Measurements from ENCODE around the gene FBN1.

The FBN1 gene

GRCh38 chr15:48564690-48565089 lies 80.8 kb downstream of the FBN1 start:
- H3K36me3 ChIP-seq (ENCODE audit: control insufficient read depth, insufficient read depth, low read length, severe bottlenecking): peaks cover 6% of the 10 kb centered on the region

GRCh38 chr15:48563934-48564333 lies 81.6 kb downstream of the FBN1 start:
- Histone ChIP-seq H3K27me3 (replicated peaks; ENCODE audit: control insufficient read depth, insufficient read depth, low read length) (no peaks in the 10 kb centered on the region), H3K4me1 (ENCODE audit: control insufficient read depth, insufficient read depth, low read length) (peaks cover 86% of the 10 kb centered on the region), H3K36me3 (ENCODE audit: control insufficient read depth, insufficient read depth, low read length, severe bottlenecking) (no peaks in the 10 kb centered on the region), H3K9ac (ENCODE audit: low read length) (no peak overlapping the region), H3K4me3 (ENCODE audit: low read length) (no peak overlapping the region), H3K9me3 (ENCODE audit: control insufficient read depth, low read length) (peaks cover 3% of the 10 kb centered on the region)
- peak; percentile 54 for DNase-seq (ENCODE audit: low read depth)

More at GRCh38 chr15:48564690-48565089, 80.8 kb downstream of the FBN1 start:
- Histone ChIP-seq H3K9me3 (ENCODE audit: control insufficient read depth, low read length) (peaks cover 3% of the 10 kb centered on the region), H3K27me3 (replicated peaks; ENCODE audit: control insufficient read depth, insufficient read depth, low read length) (no peaks in the 10 kb centered on the region), H3K4me1 (ENCODE audit: control insufficient read depth, insufficient read depth, low read length) (peaks cover 78% of the 10 kb centered on the region), H3K9ac (ENCODE audit: low read length) (peak overlapping the region; percentile 74), H3K4me3 (ENCODE audit: low read length) (no peak overlapping the region)
- DNase-seq (ENCODE audit: low read depth): no peak

- Histone ChIP-seq H3K4me1 (ENCODE audit: control insufficient read depth, insufficient read depth, low read length) (peaks cover 97% of the 10 kb centered on the region), H3K4me3 (ENCODE audit: low read length) (peak overlapping the region; percentile 43)
These were observed 85.0 kb downstream of the FBN1 start for GRCh38 chr15:48560321-48561051.

GRCh38 chr15:48559285-48559684 lies 86.2 kb downstream of the FBN1 start:
- H3K4me1 ChIP-seq (ENCODE audit: control insufficient read depth, insufficient read depth, low read length): peaks cover 97% of the 10 kb centered on the region
- peak overlapping the region; percentile 43 for H3K4me3 ChIP-seq (ENCODE audit: low read length)
- H3K9me3 ChIP-seq (ENCODE audit: control insufficient read depth, low read length): no peaks in the 10 kb centered on the region
- H3K36me3 ChIP-seq (ENCODE audit: control insufficient read depth, insufficient read depth, low read length, severe bottlenecking): peaks cover 22% of the 10 kb centered on the region
- H3K27me3 ChIP-seq (replicated peaks; ENCODE audit: control insufficient read depth, insufficient read depth, low read length): no peaks in the 10 kb centered on the region
- peak; percentile 94 for DNase-seq (ENCODE audit: low read depth)
- peak overlapping the region; percentile 68 for H3K9ac ChIP-seq (ENCODE audit: low read length)

More at GRCh38 chr15:48560321-48561051, 85.0 kb downstream of the FBN1 start:
- H3K9me3 ChIP-seq (ENCODE audit: control insufficient read depth, low read length): no peaks in the 10 kb centered on the region
- peak overlapping the region; percentile 69 for H3K9ac ChIP-seq (ENCODE audit: low read length)
- no peaks in the 10 kb centered on the region for H3K27me3 ChIP-seq (replicated peaks; ENCODE audit: control insufficient read depth, insufficient read depth, low read length)
- DNase-seq (ENCODE audit: low read depth): peak; percentile 71
- peaks cover 22% of the 10 kb centered on the region for H3K36me3 ChIP-seq (ENCODE audit: control insufficient read depth, insufficient read depth, low read length, severe bottlenecking)

- Histone ChIP-seq H3K27me3 (replicated peaks; ENCODE audit: control insufficient read depth, insufficient read depth, low read length) (no peaks in the 10 kb centered on the region), H3K9ac (ENCODE audit: low read length) (peak overlapping the region; percentile 10), H3K36me3 (ENCODE audit: control insufficient read depth, insufficient read depth, low read length, severe bottlenecking) (peaks cover 22% of the 10 kb centered on the region), H3K4me1 (ENCODE audit: control insufficient read depth, insufficient read depth, low read length) (peaks cover 98% of the 10 kb centered on the region), H3K4me3 (ENCODE audit: low read length) (peak overlapping the region; percentile 25), H3K9me3 (ENCODE audit: control insufficient read depth, low read length) (no peaks in the 10 kb centered on the region)
- no peak for DNase-seq (ENCODE audit: low read depth)
These were observed 87.3 kb downstream of the FBN1 start for GRCh38 chr15:48558226-48558625.

GRCh38 chr15:48557335-48557734 lies 88.2 kb downstream of the FBN1 start:
- peaks cover 100% of the 10 kb centered on the region for H3K4me1 ChIP-seq (ENCODE audit: control insufficient read depth, insufficient read depth, low read length)
- no peaks in the 10 kb centered on the region for H3K9me3 ChIP-seq (ENCODE audit: control insufficient read depth, low read length)
- no peak overlapping the region for H3K4me3 ChIP-seq (ENCODE audit: low read length)
- H3K9ac ChIP-seq (ENCODE audit: low read length): no peak overlapping the region
- H3K36me3 ChIP-seq (ENCODE audit: control insufficient read depth, insufficient read depth, low read length, severe bottlenecking): peaks cover 22% of the 10 kb centered on the region
- no peak for DNase-seq (ENCODE audit: low read depth)
- no peaks in the 10 kb centered on the region for H3K27me3 ChIP-seq (replicated peaks; ENCODE audit: control insufficient read depth, insufficient read depth, low read length)

- Histone ChIP-seq H3K9me3 (ENCODE audit: control insufficient read depth, low read length) (no peaks in the 10 kb centered on the region), H3K4me3 (ENCODE audit: low read length) (no peak overlapping the region), H3K27me3 (replicated peaks; ENCODE audit: control insufficient read depth, insufficient read depth, low read length) (no peaks in the 10 kb centered on the region), H3K4me1 (ENCODE audit: control insufficient read depth, insufficient read depth, low read length) (peaks cover 90% of the 10 kb centered on the region), H3K9ac (ENCODE audit: low read length) (no peak overlapping the region), H3K36me3 (ENCODE audit: control insufficient read depth, insufficient read depth, low read length, severe bottlenecking) (peaks cover 22% of the 10 kb centered on the region)
- DNase-seq (ENCODE audit: low read depth): no peak
These were observed 89.2 kb downstream of the FBN1 start for GRCh38 chr15:48556159-48556897.

GRCh38 chr15:48555241-48555881 lies 90.1 kb downstream of the FBN1 start:
- Histone ChIP-seq H3K9ac (ENCODE audit: low read length) (no peak overlapping the region), H3K4me1 (ENCODE audit: control insufficient read depth, insufficient read depth, low read length) (peaks cover 80% of the 10 kb centered on the region), H3K36me3 (ENCODE audit: control insufficient read depth, insufficient read depth, low read length, severe bottlenecking) (peaks cover 22% of the 10 kb centered on the region), H3K4me3 (ENCODE audit: low read length) (no peak overlapping the region), H3K9me3 (ENCODE audit: control insufficient read depth, low read length) (no peaks in the 10 kb centered on the region), H3K27me3 (replicated peaks; ENCODE audit: control insufficient read depth, insufficient read depth, low read length) (no peaks in the 10 kb centered on the region)
- peak; percentile 73 for DNase-seq (ENCODE audit: low read depth)

- H3K4me1 ChIP-seq (ENCODE audit: control insufficient read depth, insufficient read depth, low read length): peaks cover 71% of the 10 kb centered on the region
- no peaks in the 10 kb centered on the region for H3K9me3 ChIP-seq (ENCODE audit: control insufficient read depth, low read length)
- no peaks in the 10 kb centered on the region for H3K27me3 ChIP-seq (replicated peaks; ENCODE audit: control insufficient read depth, insufficient read depth, low read length)
- H3K4me3 ChIP-seq (ENCODE audit: low read length): peak overlapping the region; percentile 43
- peaks cover 22% of the 10 kb centered on the region for H3K36me3 ChIP-seq (ENCODE audit: control insufficient read depth, insufficient read depth, low read length, severe bottlenecking)
- peak overlapping the region; percentile 40 for H3K9ac ChIP-seq (ENCODE audit: low read length)
- DNase-seq (ENCODE audit: low read depth): peak; percentile 27
These were observed 91.4 kb downstream of the FBN1 start for GRCh38 chr15:48554112-48554511.

GRCh38 chr15:48553559-48553958 lies 92.0 kb downstream of the FBN1 start:
- H3K4me1 ChIP-seq (ENCODE audit: control insufficient read depth, insufficient read depth, low read length): peaks cover 67% of the 10 kb centered on the region
- H3K9ac ChIP-seq (ENCODE audit: low read length): peak overlapping the region; percentile 40
- peak overlapping the region; percentile 43 for H3K4me3 ChIP-seq (ENCODE audit: low read length)
- peaks cover 22% of the 10 kb centered on the region for H3K36me3 ChIP-seq (ENCODE audit: control insufficient read depth, insufficient read depth, low read length, severe bottlenecking)
- H3K9me3 ChIP-seq (ENCODE audit: control insufficient read depth, low read length): no peaks in the 10 kb centered on the region
- peak; percentile 46 for DNase-seq (ENCODE audit: low read depth)
- H3K27me3 ChIP-seq (replicated peaks; ENCODE audit: control insufficient read depth, insufficient read depth, low read length): no peaks in the 10 kb centered on the region

All from adipocyte (in vitro differentiated cells).